GM21390 (cell line): ENCODE data around the gene RPL13A.

Experiments used
- ATAC-seq: cut with Tn5 transposase; IDR thresholded peaks from one replicate; pipeline ENCODE4 v1.9.1; 2021; ENCODE audit not compliant: unreplicated experiment

The RPL13A gene

GRCh38 chr19:49479975-49480628, 7.3 kb upstream of the RPL13A start:
- ATAC-seq: no peak

GRCh38 chr19:49481020-49481683, 6.3 kb upstream of the RPL13A start:
- no peak for ATAC-seq

GRCh38 chr19:49486232-49486631, 1.2 kb upstream of the RPL13A start:
- no peak for ATAC-seq

GRCh38 chr19:49486710-49487276, 615 bp upstream of the RPL13A start:
- no peak for ATAC-seq

DNA sequence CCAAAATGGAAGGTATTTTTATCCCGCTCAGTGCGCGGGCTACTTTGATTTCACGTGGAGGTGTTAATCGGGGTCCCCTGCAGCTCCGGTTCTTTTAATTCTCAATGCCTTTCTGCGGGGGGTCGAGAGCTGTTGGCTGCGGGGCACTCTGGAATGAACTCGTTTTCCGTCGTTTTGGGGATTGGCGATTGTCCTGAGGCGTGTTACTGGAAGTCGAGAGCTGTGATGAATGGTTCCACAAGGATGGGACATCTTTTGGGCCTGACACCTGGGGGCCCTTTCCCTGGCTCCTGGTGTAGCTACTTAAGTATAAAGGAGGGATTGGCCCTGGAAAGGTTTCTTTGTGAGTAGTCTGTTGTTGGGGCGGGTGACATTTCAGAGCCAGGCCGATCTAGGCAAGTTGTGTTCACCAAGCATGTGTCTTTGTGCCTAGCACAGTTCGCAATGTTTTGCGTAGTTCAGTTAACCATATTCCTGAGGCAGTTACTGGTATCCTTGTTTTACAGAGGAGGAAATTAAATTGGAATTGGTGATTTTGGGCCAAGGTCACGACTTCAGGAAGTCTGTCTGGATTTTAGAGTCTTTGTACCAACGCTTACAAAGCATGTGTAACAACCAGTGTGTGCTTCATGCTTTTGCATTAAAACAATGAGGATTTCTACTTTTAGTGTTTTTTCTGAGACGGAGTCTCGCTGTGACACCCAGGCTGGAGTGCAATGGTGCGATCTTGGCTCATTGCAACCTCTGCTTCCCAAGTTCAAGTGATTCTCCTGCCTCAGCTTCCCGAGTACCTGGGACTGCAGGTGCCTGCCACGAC, 846 bp downstream of the RPL13A start:
- ATAC-seq: no peak

- no peak for ATAC-seq
Measured at GRCh38 chr19:49488863-49489537, 1.6 kb downstream of the RPL13A start.

DNA sequence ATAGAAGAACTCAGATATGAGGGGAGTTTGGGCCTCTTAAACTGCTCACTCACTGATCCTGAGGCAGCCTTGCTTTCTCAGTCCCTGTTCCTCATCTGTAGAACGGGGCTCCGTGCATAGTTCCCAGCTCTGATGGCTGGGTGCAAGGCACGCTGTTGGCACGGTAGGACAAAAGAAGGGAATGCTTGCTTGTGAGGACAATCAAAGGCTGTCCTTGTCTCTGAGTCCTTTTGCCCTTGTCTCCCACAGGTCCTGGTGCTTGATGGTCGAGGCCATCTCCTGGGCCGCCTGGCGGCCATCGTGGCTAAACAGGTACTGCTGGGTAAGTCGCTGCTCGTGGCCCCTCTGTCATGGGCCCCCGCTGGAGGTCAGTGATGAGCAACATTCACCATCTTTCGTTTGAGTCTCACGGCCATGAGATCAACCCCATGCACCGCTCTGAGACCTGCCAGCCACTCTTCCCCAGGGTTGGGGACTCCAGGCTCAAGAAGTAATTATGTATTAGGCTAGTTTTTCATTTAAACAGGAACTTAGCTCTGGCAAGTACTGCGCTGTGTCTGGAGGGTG, 2.3 kb downstream of the RPL13A start:
- no peak for ATAC-seq

DNA sequence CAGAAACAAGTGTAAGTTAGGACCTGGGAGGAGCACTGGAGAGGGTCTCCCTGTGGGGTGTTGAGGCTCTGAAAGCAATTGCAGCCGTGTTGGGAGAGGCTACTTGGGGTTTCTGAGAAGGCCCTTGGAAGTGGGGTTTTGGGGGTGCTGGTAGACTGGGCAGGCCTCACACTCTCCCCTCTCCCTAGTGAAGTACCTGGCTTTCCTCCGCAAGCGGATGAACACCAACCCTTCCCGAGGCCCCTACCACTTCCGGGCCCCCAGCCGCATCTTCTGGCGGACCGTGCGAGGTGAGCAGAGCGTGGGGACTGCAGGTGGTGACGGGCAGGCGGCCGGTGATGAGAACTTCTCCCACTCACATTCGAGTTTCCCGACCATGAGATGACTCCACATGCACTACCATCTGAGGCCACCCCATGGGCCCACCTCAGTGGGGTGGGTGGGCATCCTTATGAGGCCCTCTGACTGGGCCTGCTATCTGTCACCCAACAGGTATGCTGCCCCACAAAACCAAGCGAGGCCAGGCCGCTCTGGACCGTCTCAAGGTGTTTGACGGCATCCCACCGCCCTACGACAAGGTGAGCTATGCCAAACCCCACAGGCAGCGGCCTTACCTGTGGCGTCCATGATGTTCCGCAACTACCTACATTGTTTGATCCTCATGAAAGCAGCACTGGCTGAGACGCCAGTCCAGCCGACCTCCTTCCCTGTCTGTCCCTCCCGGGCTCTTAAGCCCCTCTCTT, 3.0 kb downstream of the RPL13A start:
- ATAC-seq: no peak

DNA sequence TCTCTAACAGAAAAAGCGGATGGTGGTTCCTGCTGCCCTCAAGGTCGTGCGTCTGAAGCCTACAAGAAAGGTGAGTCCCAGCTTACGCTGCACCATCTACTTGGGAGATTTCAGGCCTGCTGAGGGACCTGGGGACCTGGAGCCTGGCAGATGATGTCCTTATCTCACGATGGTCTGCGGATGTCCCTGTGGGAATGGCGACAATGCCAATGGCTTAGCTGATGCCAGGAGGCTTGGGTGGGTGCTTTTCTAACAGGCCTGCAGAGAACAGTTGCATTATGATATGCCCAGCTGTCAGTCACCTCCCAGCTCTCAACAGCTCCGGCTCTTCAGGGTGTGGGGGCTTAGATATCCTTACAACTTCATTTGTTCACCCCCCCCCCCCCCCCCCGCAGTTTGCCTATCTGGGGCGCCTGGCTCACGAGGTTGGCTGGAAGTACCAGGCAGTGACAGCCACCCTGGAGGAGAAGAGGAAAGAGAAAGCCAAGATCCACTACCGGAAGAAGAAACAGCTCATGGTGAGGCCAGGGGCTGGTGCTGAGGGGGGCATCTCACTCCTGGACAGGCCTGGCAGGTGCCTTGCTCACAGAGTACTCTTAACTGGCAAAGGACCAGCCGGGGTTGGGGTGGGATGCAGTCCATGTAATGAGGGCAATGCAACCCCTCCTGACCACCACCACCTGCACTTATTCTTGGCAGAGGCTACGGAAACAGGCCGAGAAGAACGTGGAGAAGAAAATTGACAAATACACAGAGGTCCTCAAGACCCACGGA, 3.8 kb downstream of the RPL13A start:
- no peak for ATAC-seq

DNA sequence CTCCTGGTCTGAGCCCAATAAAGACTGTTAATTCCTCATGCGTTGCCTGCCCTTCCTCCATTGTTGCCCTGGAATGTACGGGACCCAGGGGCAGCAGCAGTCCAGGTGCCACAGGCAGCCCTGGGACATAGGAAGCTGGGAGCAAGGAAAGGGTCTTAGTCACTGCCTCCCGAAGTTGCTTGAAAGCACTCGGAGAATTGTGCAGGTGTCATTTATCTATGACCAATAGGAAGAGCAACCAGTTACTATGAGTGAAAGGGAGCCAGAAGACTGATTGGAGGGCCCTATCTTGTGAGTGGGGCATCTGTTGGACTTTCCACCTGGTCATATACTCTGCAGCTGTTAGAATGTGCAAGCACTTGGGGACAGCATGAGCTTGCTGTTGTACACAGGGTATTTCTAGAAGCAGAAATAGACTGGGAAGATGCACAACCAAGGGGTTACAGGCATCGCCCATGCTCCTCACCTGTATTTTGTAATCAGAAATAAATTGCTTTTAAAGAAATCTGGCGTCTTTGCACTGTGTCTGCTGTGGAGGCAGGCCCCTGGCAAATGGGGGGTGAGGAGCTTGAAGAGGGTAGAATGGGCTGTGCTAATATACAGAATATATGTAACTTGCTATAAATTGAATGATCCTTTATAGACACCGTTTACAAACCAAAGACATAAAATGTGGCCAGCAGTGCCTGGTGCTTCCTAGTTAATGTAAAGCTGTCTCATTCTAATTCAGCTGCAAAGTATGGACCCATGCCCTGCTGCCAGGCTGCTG, 4.6 kb downstream of the RPL13A start:
- no peak for ATAC-seq

DNA sequence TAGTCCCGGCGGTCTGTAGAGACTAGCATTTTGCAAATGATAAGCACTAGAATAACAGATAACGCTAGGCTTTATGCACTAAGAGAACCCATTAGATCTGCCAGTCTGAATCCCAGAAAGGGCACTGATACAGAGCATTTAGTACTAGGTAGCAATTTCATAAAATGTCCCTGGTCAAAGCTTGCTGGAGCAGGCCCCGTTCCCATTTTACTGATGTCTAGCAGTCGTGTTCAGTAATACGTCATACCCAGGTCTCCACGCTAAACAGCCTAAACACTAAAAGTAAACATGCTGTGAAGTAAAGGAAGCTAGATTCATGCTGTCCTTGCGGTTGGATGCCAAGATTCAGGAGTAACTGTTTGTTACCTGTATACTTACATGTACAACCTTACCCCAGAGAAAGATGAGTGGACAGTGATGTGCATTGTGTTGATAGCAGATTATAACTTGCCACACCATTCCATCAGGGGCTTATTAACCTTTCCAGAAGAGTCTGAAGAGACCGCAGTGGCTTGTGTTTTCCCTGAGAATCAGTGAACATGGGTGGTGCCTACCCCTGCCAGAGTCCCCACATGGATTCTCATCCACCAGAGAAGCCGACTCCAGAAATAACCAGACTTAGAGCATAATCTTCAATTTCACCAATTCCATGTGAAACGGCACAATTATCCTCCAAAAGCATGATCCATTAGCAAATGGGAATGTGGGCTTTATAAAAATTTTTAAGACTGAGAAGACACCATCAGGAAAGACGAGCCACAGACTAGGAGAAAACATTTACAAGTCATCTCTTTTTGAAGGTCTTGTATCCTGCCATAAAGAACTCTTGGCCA, 5.4 kb downstream of the RPL13A start:
- no peak for ATAC-seq

GRCh38 chr19:49496574-49497008, 9.2 kb downstream of the RPL13A start:
- no peak for ATAC-seq

- no peak for ATAC-seq
Measured at GRCh38 chr19:49497047-49497788, 9.8 kb downstream of the RPL13A start.

DNA sequence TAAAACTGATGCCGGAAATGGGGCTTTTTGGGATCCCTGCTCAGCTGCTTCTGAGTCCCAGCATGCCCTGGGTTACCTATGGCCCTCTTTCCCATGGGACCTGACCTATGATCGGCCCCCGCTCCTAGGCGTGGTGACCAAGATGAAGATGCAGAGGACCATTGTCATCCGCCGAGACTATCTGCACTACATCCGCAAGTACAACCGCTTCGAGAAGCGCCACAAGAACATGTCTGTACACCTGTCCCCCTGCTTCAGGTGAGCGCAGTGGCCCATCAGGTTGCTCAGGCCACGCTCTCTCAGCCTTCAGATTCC, 10.3 kb downstream of the RPL13A start:
- no peak for ATAC-seq

- no peak for ATAC-seq
Measured at GRCh38 chr19:49498475-49498874, 11.1 kb downstream of the RPL13A start.

DNA sequence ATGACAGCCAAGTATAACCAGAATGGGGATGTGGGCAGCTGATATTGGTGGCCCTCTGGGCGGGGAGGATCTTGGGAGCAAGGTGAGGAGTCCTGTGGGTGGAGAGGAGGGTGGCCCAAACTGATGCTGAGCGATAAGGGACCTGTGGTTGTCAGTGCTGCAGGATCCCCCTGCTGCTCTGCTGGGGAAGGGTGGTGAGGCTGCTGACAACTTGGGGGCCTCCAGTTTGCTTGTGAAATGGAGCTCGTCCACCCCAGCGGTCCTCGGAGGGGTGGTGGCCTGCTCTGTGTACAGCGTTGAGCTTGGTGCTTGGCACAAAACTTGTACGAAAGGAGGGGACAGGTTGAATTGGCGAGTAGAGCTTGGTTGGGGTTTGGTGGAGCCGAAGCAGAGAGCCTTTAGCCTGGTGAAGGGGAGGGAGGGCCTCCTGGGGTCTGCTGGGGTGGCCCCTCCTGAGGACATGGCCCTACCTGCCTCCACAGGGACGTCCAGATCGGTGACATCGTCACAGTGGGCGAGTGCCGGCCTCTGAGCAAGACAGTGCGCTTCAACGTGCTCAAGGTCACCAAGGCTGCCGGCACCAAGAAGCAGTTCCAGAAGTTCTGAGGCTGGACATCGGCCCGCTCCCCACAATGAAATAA, 11.7 kb downstream of the RPL13A start:
- no peak for ATAC-seq
